ENCODE measurements around the gene ST7. TPM values are rescaled to one million over a fixed set of nuclear protein-coding genes. Genes with fewer than 3 reads are reported as not detected.

ST7 gene
- total RNA-seq, 4 donors from 2014 or later = 23.7 to 29.5 (median 25.5) TPM

- TF ChIP-seq, protein P1, sequence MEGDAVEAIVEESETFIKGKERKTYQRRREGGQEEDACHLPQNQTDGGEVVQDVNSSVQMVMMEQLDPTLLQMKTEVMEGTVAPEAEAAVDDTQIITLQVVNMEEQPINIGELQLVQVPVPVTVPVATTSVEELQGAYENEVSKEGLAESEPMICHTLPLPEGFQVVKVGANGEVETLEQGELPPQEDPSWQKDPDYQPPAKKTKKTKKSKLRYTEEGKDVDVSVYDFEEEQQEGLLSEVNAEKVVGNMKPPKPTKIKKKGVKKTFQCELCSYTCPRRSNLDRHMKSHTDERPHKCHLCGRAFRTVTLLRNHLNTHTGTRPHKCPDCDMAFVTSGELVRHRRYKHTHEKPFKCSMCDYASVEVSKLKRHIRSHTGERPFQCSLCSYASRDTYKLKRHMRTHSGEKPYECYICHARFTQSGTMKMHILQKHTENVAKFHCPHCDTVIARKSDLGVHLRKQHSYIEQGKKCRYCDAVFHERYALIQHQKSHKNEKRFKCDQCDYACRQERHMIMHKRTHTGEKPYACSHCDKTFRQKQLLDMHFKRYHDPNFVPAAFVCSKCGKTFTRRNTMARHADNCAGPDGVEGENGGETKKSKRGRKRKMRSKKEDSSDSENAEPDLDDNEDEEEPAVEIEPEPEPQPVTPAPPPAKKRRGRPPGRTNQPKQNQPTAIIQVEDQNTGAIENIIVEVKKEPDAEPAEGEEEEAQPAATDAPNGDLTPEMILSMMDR (IDR thresholded peaks at IDR 0.05) = no peak
- no peak for ATAC-seq (ENCODE audit: low FRiP score)
- DNase-seq (ENCODE audit: low spot score) = no peak
Observed at GRCh38 chr7:117092785-117093184, 139.5 kb downstream of the ST7 start.

DNA sequence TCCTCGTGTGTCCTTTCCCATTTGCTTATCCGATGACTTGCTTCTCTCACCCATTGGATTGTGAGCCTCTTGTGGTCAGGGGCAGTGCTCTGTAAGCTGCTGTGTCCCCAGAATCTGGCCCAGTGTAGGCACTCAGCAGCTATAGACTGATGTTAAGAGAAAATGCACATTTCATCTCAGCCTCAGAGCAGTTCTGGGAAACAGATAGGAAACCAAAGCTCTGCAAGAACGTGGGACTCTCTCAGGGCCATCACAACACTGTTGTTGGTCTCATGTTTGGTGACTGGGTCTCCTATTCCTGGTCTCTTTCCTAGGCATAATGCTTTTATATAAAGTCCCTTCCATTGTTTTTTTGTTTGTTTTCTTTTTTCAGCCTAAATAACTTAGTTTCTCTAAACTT lies 141.2 kb downstream of the ST7 start:
- DNase-seq (ENCODE audit: low spot score) = no peak
- no peak for ATAC-seq (ENCODE audit: low FRiP score)
- TF ChIP-seq, protein P1 (IDR thresholded peaks at IDR 0.05) = no peak

DNA sequence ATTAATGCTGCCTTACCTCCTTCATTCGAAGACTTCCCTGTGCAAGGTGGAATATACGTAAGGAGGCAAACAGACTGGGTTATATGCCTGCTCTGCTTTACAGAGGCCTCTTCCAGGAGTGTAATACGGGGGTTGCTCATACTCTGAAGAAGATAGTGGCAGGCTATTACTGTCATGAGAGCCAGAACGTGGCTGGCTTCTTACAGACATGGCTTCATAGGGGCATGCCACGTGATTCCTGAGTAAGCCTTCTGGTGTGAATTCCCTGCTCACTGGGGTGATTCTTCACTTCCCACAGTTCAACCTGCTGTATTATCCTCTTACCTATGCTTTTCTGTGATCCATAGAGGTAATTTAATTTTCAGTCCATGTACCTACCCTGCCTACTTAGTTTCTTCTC lies 141.8 kb downstream of the ST7 start:
- no peak for DNase-seq (ENCODE audit: low spot score)
- no peak for ATAC-seq (ENCODE audit: low FRiP score)
- TF ChIP-seq, protein P1 (IDR thresholded peaks at IDR 0.05) = no peak

- no peak for DNase-seq (ENCODE audit: low spot score)
- TF ChIP-seq, protein P1 (IDR thresholded peaks at IDR 0.05) = no peak
- ATAC-seq (ENCODE audit: low FRiP score) = no peak
Observed at GRCh38 chr7:117096330-117096729, 143.0 kb downstream of the ST7 start.

DNA sequence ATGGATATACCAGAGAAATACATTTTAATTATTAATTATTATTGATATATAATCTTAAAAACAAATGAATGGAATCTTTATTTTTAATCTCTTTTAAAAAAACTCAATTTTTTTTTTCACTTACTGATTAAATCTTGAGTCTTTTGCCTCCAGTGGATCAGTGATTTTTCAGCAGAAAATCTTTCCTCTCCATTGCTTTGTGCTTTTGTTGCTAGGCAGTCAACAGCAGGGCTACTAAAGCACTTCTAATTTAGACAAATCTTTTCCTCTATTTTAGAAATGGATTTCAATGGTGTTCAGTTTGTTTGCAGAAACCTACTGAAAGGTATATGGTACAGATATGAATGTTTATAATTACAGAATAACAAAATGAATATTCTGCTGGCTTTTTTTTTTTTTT lies 143.6 kb downstream of the ST7 start:
- DNase-seq (ENCODE audit: low spot score) = no peak
- TF ChIP-seq, protein P1 (IDR thresholded peaks at IDR 0.05) = no peak
- ATAC-seq (ENCODE audit: low FRiP score) = no peak

DNA sequence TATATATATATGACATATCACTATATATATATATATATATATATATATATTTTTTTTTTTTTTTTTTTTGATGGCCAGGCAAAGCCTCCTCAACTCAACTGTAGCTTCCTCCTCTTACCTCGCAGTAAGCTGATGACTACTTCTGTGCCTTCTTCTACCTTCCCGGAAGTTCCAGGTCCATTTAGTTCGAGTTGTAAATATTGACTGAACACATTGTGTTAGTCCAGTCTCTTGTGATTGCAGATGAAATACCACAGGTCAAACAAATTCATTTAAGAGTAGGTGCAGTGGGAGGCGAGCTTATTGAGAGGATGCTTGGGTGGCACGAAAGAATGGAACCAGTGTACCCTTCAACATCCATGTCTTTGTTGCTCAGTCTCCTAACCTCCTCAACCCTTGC lies 144.6 kb downstream of the ST7 start:
- ATAC-seq (ENCODE audit: low FRiP score) (no peak), DNase-seq (ENCODE audit: low spot score) (no peak)
- TF ChIP-seq, protein P1 (IDR thresholded peaks at IDR 0.05) = no peak

DNA sequence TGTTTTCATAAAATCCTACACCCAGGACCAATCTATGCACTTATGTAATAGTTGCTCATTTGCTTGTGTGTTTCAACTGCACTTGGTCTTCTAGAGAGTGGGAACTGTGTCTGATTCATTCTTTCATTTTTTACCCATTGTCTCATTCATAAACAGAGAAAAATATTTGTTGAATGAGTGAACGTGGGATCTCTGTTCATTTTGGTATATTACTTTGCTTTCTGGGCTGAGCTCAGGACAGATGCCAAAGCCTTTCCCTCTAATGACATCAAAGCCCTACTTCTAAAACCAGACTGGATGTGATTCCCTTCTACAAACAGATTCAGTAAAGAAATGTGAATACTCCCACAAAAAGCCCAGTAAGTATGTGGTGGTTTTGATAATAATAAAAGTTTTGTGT lies 145.2 kb downstream of the ST7 start:
- DNase-seq (ENCODE audit: low spot score) (no peak), ATAC-seq (ENCODE audit: low FRiP score) (no peak)
- TF ChIP-seq, protein P1 (IDR thresholded peaks at IDR 0.05) = no peak

Data from omental fat pad (tissue), 4 donors.